H1 (cell line): Measurements from ENCODE around the gene STK32C. TPM values are rescaled to one million over a fixed set of nuclear protein-coding genes. Genes with fewer than 3 reads are reported as not detected.

Source experiments
- CTCF ChIA-PET: fragments of 300-600 bp; sonication (Branson Sonifier 250); formaldehyde crosslinking; loops from one replicate; lab custom pipeline; 2021; ENCODE audit not compliant: partially characterized antibody; lab: Charles Lee
- POLR2A ChIA-PET: fragments of 300-600 bp; sonication (Branson Sonifier 250); formaldehyde crosslinking; loops from one replicate; lab custom pipeline; 2021; ENCODE audit warnings: inconsistent platforms; ENCODE audit not compliant: partially characterized antibody; lab: Charles Lee
- DNase-seq, 2 experiments: peaks; one replicate each; pipeline versions ENCODE4 v3.0.0 to v3.0.0-alpha.2; 2010 to 2022; ENCODE audit warnings: low spot score in 2 of 2, low read depth in 1 of 2, mixed read lengths in 1 of 2
- FAIRE-seq: peaks from 2 replicates; lab custom pipeline; 2011; peaks lifted over from hg19 to GRCh38; lab: Jason Lieb, UNC
- H2AFZ ChIP-seq: 2 replicates; pipeline ENCODE4 v1.8.1; 2012; ENCODE audit warnings: low read length, inconsistent platforms
- H2AK5ac ChIP-seq: 2 replicates; pipeline ENCODE4 v1.6.1; 2013; ENCODE audit warnings: low read depth, low read length
- H2BK120ac ChIP-seq: replicated peaks from 2 replicates; pipeline ENCODE3; 2013; ENCODE audit warnings: low read depth, low read length, inconsistent platforms
- H2BK12ac ChIP-seq: 2 replicates; pipeline ENCODE4 v1.6.1; 2013; ENCODE audit warnings: low read depth, low read length
- H2BK15ac ChIP-seq: 2 replicates; pipeline ENCODE4 v1.6.1; 2013; ENCODE audit warnings: low read length
- H2BK20ac ChIP-seq: 2 replicates; pipeline ENCODE4 v1.6.1; 2013; ENCODE audit warnings: low read length
- H2BK5ac ChIP-seq: 2 replicates; pipeline ENCODE4 v1.6.1; 2013; ENCODE audit warnings: low read depth, low read length
- H3K14ac ChIP-seq: 2 replicates; pipeline ENCODE4 v1.6.1; 2013; ENCODE audit warnings: inconsistent platforms; ENCODE audit not compliant: insufficient read length
- H3K18ac ChIP-seq: 2 replicates; pipeline ENCODE4 v1.6.1; 2013; ENCODE audit warnings: low read length; ENCODE audit errors: extremely low read depth
- H3K23ac ChIP-seq: 2 replicates; pipeline ENCODE4 v1.6.1; 2013; ENCODE audit warnings: inconsistent platforms; ENCODE audit not compliant: insufficient read length
- H3K23me2 ChIP-seq: 2 replicates; pipeline ENCODE4 v1.6.1; 2013; ENCODE audit warnings: low read depth, low read length
- H3K27ac ChIP-seq: 2 replicates; pipeline ENCODE4 v1.6.1; 2011; ENCODE audit warnings: low read depth, low read length, inconsistent platforms
- H3K27me3 ChIP-seq, 4 experiments: replicated peaks in 1 of 4; 1 replicate in 1 of 4; 2 replicates in 3 of 4; pipeline versions ENCODE4 v1.6.1 to v1.8.1; 2011 to 2013; ENCODE audit warnings: low read length in 3 of 4, mild to moderate bottlenecking in 3 of 4, inconsistent platforms in 2 of 4, mixed read lengths in 2 of 4, moderate library complexity in 1 of 4; ENCODE audit not compliant: control insufficient read depth in 3 of 4, insufficient read depth in 3 of 4; ENCODE audit errors: extremely low read depth in 1 of 4
- H3K36me3 ChIP-seq, 4 experiments: 2 replicates each; pipeline versions ENCODE4 v1.6.1 to v1.8.1; 2011 to 2013; ENCODE audit warnings: mild to moderate bottlenecking in 4 of 4, low read length in 3 of 4, moderate library complexity in 2 of 4, control low read depth in 1 of 4, inconsistent platforms in 1 of 4; ENCODE audit not compliant: insufficient read depth in 4 of 4, control insufficient read depth in 2 of 4
- H3K4ac ChIP-seq: replicated peaks from 2 replicates; pipeline ENCODE3; 2013; ENCODE audit warnings: low read length, low read depth, mixed read lengths, inconsistent platforms; ENCODE audit not compliant: insufficient read length
- H3K4me1 ChIP-seq, 4 experiments: replicated peaks in 1 of 4; 1 replicate in 1 of 4; 2 replicates in 3 of 4; pipeline versions ENCODE4 v1.6.1 to v1.8.1; 2011 to 2013; ENCODE audit warnings: low read length in 3 of 4, inconsistent platforms in 2 of 4, mixed read lengths in 1 of 4; ENCODE audit not compliant: insufficient read depth in 4 of 4, control insufficient read depth in 3 of 4
- H3K4me2 ChIP-seq, 2 experiments: 2 replicates each; pipeline versions ENCODE4 v1.6.1 to v1.8.1; 2011 to 2013; ENCODE audit warnings: low read depth in 2 of 2, low read length in 2 of 2, control low read depth in 1 of 2, inconsistent platforms in 1 of 2, mild to moderate bottlenecking in 1 of 2; ENCODE audit not compliant: insufficient read depth in 1 of 2
- H3K4me3 ChIP-seq, 4 experiments: fragments of 200-600, 300-600 bp in 1 of 4; sonication (generic), shearing (Covaris generic), sonication (Bioruptor Twin) in 1 of 4; 2 replicates each; pipeline versions ENCODE4 v1.5.1 to v1.8.1; 2011 to 2016; ENCODE audit warnings: low read length in 4 of 4, low read depth in 3 of 4, control low read depth in 2 of 4, inconsistent platforms in 2 of 4, mild to moderate bottlenecking in 2 of 4, mixed read lengths in 1 of 4, moderate library complexity in 1 of 4; ENCODE audit not compliant: insufficient read depth in 2 of 4; ENCODE audit errors: extremely low read depth in 1 of 4
- H3K56ac ChIP-seq: replicated peaks from 2 replicates; pipeline ENCODE3; 2013; ENCODE audit warnings: low read depth, mild to moderate bottlenecking, mixed read lengths, low read length, inconsistent platforms; ENCODE audit not compliant: insufficient read length
- H3K79me1 ChIP-seq: 2 replicates; pipeline ENCODE4 v1.6.1; 2013; ENCODE audit warnings: low read depth, low read length, control low read depth
- H3K79me2 ChIP-seq, 2 experiments: 2 replicates each; pipeline versions ENCODE4 v1.6.1 to v1.8.1; 2012 to 2013; ENCODE audit warnings: low read length in 2 of 2, mild to moderate bottlenecking in 2 of 2, inconsistent platforms in 1 of 2; ENCODE audit not compliant: insufficient read depth in 2 of 2, control insufficient read depth in 1 of 2
- H3K9ac ChIP-seq, 4 experiments: replicated peaks in 1 of 4; 1 replicate in 1 of 4; 2 replicates in 3 of 4; pipeline versions ENCODE4 v1.6.1 to v1.8.1; 2011 to 2013; ENCODE audit warnings: low read depth in 3 of 4, low read length in 3 of 4, control low read depth in 2 of 4, mild to moderate bottlenecking in 2 of 4, moderate library complexity in 2 of 4, inconsistent platforms in 1 of 4; ENCODE audit errors: extremely low read depth in 1 of 4
- H3K9me3 ChIP-seq, 2 experiments: 2 replicates each; pipeline versions ENCODE4 v1.6.1 to v1.8.1; 2012 to 2013; ENCODE audit warnings: mild to moderate bottlenecking in 2 of 2, moderate library complexity in 2 of 2, control low read depth in 1 of 2, inconsistent platforms in 1 of 2, low read depth in 1 of 2, low read length in 1 of 2, mixed read lengths in 1 of 2; ENCODE audit not compliant: insufficient read depth in 2 of 2
- H4K20me1 ChIP-seq, 2 experiments: replicated peaks in 1 of 2; 2 replicates each; pipeline versions ENCODE3 to v1.8.1; 2011 to 2013; ENCODE audit warnings: inconsistent platforms in 2 of 2, low read length in 2 of 2, mild to moderate bottlenecking in 1 of 2; ENCODE audit not compliant: insufficient read depth in 2 of 2, control insufficient read depth in 1 of 2
- H4K5ac ChIP-seq: 2 replicates; pipeline ENCODE4 v1.6.1; 2013; ENCODE audit warnings: low read length, low read depth, mixed read lengths, inconsistent platforms; ENCODE audit not compliant: insufficient read length
- H4K8ac ChIP-seq: 2 replicates; pipeline ENCODE4 v1.8.0; 2013; ENCODE audit warnings: mild to moderate bottlenecking, moderate library complexity, low read length, inconsistent platforms; ENCODE audit not compliant: insufficient read depth; ENCODE audit errors: extremely low read depth
- H4K91ac ChIP-seq: replicated peaks from 2 replicates; pipeline ENCODE3; 2013; ENCODE audit warnings: low read length, mixed read lengths, inconsistent platforms; ENCODE audit not compliant: insufficient read length
- BCL11A ChIP-seq, 2 experiments: IDR thresholded peaks; one replicate each; pipeline ENCODE4 v1.6.1; 2011; ENCODE audit warnings: low read depth in 2 of 2, low read length in 2 of 2, mild to moderate bottlenecking in 2 of 2
- WGBS, 2 experiments: shearing (Covaris generic) in 1 of 2; methylation state at CpG; one replicate each; pipeline versions ENCODE4 v1.1.6 to v1.1.7; 2013 to 2015; ENCODE audit warnings: low lambda C conversion rate in 2 of 2, mixed read lengths in 2 of 2, inconsistent platforms in 1 of 2, low coverage in 1 of 2, missing lambda C conversion rate in 1 of 2; ENCODE audit not compliant: insufficient replicate concordance in 2 of 2, insufficient coverage in 1 of 2, insufficient read length in 1 of 2; ENCODE audit errors: extremely low coverage in 1 of 2, missing lambda C conversion rate in 1 of 2; 5-methylcytosine and 5-hydroxymethylcytosine counted together
- polyA plus RNA-seq, 7 experiments: library from polyadenylated mRNA; depleted of rRNA in 3 of 7; stranded (reverse) in 5 of 7; unstranded in 2 of 7; fragments of >200 nt in 5 of 7; fragments of 200-250 nt in 2 of 7; gene quantifications; 1 replicate in 5 of 7; 2 replicates in 1 of 7; 4 replicates in 1 of 7; pipeline versions ENCODE4 v1.2.1 to v1.2.3, GENCODE V29; 2011 to 2013; ENCODE audit warnings: missing spikeins in 2 of 7, mixed read lengths in 2 of 7
- total RNA-seq: library from RNA; stranded (reverse); fragmentation: NEBNext Ultra II Directional; extraction: Animal tissue kit (Norgen Biotek cat#: 25700); gene quantifications from 2 replicates; pipeline ENCODE4 v1.2.1, GENCODE V29; 2021

The STK32C gene
- total and polyA plus RNA-seq, 2 of the 8 experiments (the other 6 are each of a cell fraction or from before 2014, with no cell fraction given), result 10.6 to 15.6 TPM

- no peak for TF ChIP-seq BCL11A (IDR thresholded peaks at IDR 0.05; ENCODE audit: low read depth in 2 of 2, low read length in 2 of 2)
- TF ChIP-seq, all 59 proteins: peak for 0
- Histone ChIP-seq H3K4me2 (no peak overlapping the region), H2BK120ac (no peak overlapping the region), H2BK20ac (no peak overlapping the region), H3K9me3 (no peaks in the 10 kb centered on the region; a peak in 1 of 4 replicates), H3K27me3 (no peaks in the 10 kb centered on the region), H3K18ac (no peak overlapping the region), H3K23ac (no peak overlapping the region), H3K4me1 (peaks cover 0 to 2% (median 0%) of the 10 kb centered on the region in 4 experiments; a peak in 1 of 7 replicates), H4K5ac (no peak overlapping the region), H3K36me3 (no peaks in the 10 kb centered on the region), H3K23me2 (no peaks in the 10 kb centered on the region), H3K4ac (no peak overlapping the region), H3K4me3 (no peak overlapping the region), H4K8ac (peak overlapping the region; percentile 11; the same call in 1 of the 2 replicates), H3K79me1 (no peaks in the 10 kb centered on the region; the same call in 1 of the 2 replicates), H2AFZ (no peak overlapping the region), H3K56ac (no peak overlapping the region), H4K20me1 (peaks cover 0 to 8% of the 10 kb centered on the region in 2 experiments), H3K14ac (no peak overlapping the region), H3K9ac (no peak overlapping the region), H3K79me2 (no peaks in the 10 kb centered on the region), H2BK5ac (no peak overlapping the region), H2BK12ac (no peak overlapping the region), H4K91ac (no peak overlapping the region), H2AK5ac (no peak overlapping the region), H3K27ac (no peak overlapping the region), H2BK15ac (no peak overlapping the region)
- ChIA-PET POLR2A (no interaction called here), CTCF (interaction anchor here (0.9 to 1.6 kb wide), 3 partner anchors 13 to 74 kb away, joined by 3 to 4 read pairs (median 3); no protein-coding TSS in a partner anchor)
- WGBS, 2 experiments, result 78% methylated on average over 9 of the region's 9 CpGs; no CpG with 5 or more reads in 1 of the 2 experiments
- no peak for FAIRE-seq
- no peak for DNase-seq
Observed at GRCh38 chr10:132277311-132277741, 30.4 kb downstream of the STK32C start.
